GM12864 (cell line): Measurements from ENCODE around the gene LRIG1.

ENCODE experiments used
- DNase-seq: peaks from one replicate; pipeline ENCODE4 v3.0.0-alpha.2; 2011; ENCODE audit warnings: low read depth
- H3K4me3 ChIP-seq: 2 replicates; pipeline ENCODE4 v1.5.1; 2011; ENCODE audit warnings: mild to moderate bottlenecking, low read depth, low read length, control low read depth
- TF ChIP-seq, protein P1 (sequence below): IDR thresholded peaks from 2 replicates; pipeline ENCODE4 v1.5.1; 2011; ENCODE audit warnings: low read depth, mild to moderate bottlenecking, moderate library complexity, low read length, control low read depth, inconsistent platforms; ENCODE audit errors: missing control alignments

Gene LRIG1

DNA sequence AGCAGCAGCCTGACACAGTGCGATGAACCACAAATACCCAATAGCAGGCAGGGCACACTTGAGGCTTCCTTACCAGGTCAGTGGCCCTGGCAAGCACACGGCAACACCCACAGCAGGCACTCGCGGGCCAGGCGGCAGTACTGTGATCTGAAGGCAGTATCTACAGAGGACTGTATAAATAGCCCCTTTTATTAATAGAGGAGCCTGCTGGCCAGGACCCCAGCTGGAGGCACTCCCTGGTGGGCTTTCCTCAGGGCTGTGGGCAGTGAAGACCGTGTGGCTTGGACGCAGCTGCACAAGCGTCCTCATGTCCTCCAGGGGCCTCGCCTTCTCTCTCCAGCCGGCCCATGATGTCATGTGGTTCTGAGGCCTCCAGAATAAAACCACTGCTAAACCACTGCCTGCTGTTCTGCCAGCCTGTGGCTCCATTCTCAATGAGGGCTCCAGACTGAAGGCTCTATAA, 44.1 kb downstream of the LRIG1 start:
- DNase-seq = no peak
- H3K4me3 ChIP-seq = no peak overlapping the region
- TF ChIP-seq, protein P1, sequence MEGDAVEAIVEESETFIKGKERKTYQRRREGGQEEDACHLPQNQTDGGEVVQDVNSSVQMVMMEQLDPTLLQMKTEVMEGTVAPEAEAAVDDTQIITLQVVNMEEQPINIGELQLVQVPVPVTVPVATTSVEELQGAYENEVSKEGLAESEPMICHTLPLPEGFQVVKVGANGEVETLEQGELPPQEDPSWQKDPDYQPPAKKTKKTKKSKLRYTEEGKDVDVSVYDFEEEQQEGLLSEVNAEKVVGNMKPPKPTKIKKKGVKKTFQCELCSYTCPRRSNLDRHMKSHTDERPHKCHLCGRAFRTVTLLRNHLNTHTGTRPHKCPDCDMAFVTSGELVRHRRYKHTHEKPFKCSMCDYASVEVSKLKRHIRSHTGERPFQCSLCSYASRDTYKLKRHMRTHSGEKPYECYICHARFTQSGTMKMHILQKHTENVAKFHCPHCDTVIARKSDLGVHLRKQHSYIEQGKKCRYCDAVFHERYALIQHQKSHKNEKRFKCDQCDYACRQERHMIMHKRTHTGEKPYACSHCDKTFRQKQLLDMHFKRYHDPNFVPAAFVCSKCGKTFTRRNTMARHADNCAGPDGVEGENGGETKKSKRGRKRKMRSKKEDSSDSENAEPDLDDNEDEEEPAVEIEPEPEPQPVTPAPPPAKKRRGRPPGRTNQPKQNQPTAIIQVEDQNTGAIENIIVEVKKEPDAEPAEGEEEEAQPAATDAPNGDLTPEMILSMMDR = no peak

DNA sequence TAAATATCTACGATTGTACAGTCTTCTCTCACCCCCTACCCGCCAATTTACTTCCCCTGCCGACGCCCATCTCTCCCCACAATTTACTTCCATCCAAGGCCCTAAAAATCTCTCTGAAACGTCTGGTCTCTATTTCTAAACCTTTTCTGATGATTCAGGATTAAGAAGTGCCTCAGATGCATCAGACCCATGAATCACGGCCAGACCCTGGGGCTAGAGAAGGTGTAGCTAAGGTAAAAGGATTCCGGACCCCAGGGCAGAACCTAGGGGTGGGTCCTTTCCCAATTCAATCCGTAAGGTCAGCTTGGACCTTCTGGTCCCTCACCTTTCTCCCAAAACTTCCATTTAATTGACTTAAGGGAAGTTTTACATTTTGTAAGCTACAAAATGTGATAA, 46.4 kb downstream of the LRIG1 start:
- TF ChIP-seq, protein P1 = no peak
- no peak overlapping the region for H3K4me3 ChIP-seq

DNA sequence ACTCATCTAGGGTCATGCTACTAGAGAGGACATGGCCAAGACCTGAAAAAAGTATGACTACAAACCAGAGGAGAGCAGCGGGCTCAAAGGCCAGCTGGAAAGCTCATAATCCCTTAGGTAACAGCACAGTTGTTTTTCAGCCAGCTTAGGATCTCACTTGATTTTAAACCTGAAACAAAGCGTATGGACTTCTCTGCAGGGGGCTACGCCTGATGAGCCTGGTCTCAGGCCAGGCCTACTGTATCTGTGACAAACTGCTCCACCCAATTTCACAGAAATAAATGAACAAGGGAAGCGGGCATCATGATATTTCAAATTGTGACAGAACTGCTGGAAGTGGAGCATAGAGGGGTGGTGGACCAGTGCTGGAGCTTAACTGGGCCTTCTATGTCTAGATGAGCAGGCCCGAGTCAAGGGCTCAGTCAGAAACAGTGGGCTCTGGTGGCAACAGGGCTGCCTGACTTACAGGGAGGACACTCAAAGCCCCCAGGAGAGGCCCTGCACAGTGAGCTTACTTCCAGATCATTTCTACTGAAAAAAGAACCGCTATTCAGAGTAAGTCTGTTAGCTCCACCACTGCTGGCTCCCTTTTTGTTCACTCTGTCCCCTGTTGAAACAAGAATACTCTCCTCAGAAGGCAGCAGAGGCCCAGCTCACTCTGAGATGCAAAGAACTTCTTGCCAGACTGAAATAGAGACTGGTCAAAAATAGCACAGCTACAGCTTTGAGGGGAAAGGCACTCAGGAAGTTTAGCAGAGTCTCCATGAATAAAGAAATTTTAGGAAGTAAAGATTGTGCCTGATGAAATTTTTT, 47.0 kb downstream of the LRIG1 start:
- no peak for DNase-seq
- TF ChIP-seq, protein P1 = no peak
- H3K4me3 ChIP-seq = no peak overlapping the region

More for the DNA sequence above, 46.4 kb downstream of the LRIG1 start:
- DNase-seq = no peak

DNA sequence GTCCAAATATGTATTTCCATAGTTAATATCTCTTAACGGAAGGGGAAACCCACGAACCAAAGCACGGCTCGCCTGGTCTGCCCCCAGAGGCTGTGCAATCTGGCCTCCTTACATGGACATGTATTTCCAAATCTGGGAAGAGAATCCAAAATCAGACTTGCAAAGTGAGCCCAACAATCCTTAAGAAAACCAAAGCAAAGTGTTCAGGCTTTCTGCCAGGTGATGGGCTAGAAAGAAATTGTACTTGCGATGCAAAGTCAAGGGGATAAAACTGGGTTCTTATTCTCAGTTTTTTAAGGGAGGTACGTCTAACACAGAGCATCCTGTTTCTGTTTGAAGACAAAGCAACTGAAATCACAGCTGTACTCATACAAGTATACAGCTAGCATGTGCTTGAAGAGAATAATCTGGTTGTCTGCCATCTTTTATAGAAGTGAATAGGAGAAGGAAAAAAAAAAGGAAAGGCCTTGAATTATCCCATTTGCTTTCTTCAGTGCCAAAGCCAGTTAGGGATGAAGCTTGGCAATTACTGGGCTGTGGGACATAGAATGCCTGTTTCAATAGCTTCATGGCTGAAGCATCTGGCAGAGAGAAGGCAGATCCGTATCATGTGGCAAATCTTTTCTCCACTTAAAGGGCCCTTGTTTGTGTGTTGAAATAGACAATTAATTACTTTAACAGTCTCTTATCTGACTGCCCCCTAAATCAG, 48.4 kb downstream of the LRIG1 start:
- no peak overlapping the region for H3K4me3 ChIP-seq
- no peak for DNase-seq
- TF ChIP-seq, protein P1 = no peak

DNA sequence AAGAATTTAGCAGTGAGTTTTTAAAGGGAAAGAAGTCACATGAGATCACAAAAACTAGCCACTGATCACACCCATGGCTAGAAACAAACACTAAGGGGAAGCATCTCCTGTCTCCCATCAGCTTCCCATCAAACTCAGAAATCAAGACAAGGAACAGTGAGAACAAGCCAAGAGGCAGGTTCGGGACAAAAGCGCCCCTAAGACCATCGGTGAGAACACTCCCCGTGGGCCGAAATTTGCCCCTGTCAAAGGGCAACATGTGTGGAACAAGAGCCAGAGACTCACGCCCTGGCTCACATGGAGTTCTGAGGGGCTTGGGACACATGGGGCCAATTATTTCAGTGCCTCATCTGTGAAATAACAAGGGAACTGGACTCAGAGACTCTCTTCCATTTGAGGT, 49.1 kb downstream of the LRIG1 start:
- TF ChIP-seq, protein P1 = no peak
- no peak for DNase-seq
- H3K4me3 ChIP-seq = no peak overlapping the region

DNA sequence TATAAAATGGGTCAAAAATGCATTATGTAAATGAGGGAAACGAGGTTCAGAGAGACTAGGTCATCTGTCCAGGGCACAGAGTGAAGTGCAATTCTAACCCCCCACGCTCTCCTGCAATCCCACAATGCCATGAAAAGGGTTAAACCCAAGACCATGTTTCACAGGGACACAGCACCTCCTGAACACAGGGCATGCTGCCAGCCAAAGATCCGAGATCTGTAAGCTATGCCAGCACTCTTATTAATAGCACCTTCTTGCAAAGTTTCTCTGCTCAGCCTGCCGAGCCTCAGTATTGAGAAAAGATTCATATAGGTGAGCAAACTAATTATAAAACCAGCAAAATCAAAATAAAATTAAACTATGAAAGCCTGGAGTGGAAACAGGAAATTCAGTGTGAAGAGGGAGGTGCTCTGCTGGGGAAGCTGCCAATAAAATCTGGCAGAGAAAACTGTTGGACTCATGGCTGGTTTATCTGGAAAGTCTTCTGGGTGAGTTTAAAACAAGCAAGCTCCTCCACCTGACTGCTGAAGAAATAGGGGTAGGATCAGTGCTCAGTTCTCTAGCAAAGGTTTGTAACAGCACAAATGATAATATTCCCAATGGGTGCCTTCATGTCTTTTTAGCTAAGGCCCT, 50.3 kb downstream of the LRIG1 start:
- H3K4me3 ChIP-seq = no peak overlapping the region
- DNase-seq = no peak
- TF ChIP-seq, protein P1 = no peak
